Ovary (tissue), 3 donors: ENCODE results near the gene SLC6A16.

Source experiments
- EP300 ChIP-seq: sonication (generic); formaldehyde crosslinking; IDR thresholded peaks from one replicate; pipeline ENCODE4 v1.6.1; 2017; ENCODE audit warnings: antibody characterized with exemption
- POLR2A ChIP-seq: fragments of 450-650 bp; IDR thresholded peaks from one replicate; pipeline ENCODE4 v1.6.1; 2017; ENCODE audit warnings: antibody characterized with exemption, mild to moderate bottlenecking, moderate library complexity
- TF ChIP-seq, protein P1 (sequence below), 3 donors: fragments of 450-650 bp in 2 of 3; fragments of 200-600 bp in 1 of 3; IDR thresholded peaks; one replicate each; pipeline versions ENCODE4 v1.5.1 to v1.8.0; 2016 to 2022; ENCODE audit warnings: antibody characterized with exemption in 3 of 3, mild to moderate bottlenecking in 1 of 3
- donor health status: DM: no; HTN: no; CAD: no.

GRCh38 chr19:49243129-49243528, 81.9 kb downstream of the SLC6A16 start:
- TF ChIP-seq, protein P1, sequence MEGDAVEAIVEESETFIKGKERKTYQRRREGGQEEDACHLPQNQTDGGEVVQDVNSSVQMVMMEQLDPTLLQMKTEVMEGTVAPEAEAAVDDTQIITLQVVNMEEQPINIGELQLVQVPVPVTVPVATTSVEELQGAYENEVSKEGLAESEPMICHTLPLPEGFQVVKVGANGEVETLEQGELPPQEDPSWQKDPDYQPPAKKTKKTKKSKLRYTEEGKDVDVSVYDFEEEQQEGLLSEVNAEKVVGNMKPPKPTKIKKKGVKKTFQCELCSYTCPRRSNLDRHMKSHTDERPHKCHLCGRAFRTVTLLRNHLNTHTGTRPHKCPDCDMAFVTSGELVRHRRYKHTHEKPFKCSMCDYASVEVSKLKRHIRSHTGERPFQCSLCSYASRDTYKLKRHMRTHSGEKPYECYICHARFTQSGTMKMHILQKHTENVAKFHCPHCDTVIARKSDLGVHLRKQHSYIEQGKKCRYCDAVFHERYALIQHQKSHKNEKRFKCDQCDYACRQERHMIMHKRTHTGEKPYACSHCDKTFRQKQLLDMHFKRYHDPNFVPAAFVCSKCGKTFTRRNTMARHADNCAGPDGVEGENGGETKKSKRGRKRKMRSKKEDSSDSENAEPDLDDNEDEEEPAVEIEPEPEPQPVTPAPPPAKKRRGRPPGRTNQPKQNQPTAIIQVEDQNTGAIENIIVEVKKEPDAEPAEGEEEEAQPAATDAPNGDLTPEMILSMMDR (IDR thresholded peaks at IDR 0.05) = no peak
- TF ChIP-seq EP300 = no peak
- TF ChIP-seq POLR2A = no peak
